Lower leg skin (tissue), 3 donors: Measurements from ENCODE around the gene CDKAL1.

Source experiments
- CTCF ChIP-seq, 3 donors: fragments of 450-650 bp; IDR thresholded peaks; one replicate each; pipeline ENCODE4 v1.5.1; 2016; ENCODE audit warnings: antibody characterized with exemption in 3 of 3, mild to moderate bottlenecking in 3 of 3, moderate library complexity in 2 of 3
- POLR2A ChIP-seq, 2 donors: fragments of 450-650 bp; IDR thresholded peaks; one replicate each; pipeline ENCODE4 v1.6.1; 2016 to 2017; ENCODE audit warnings: antibody characterized with exemption in 2 of 2, mild to moderate bottlenecking in 1 of 2, moderate library complexity in 1 of 2

GRCh38 chr6:21083708-21084107 lies 549.5 kb downstream of the CDKAL1 start:
- no peak for TF ChIP-seq CTCF (IDR thresholded peaks at IDR 0.05)
- no peak for TF ChIP-seq POLR2A (IDR thresholded peaks at IDR 0.05)
